Testis (tissue), 5 donors: ENCODE data around the gene CASP14. TPM values are rescaled to one million over a fixed set of nuclear protein-coding genes. Genes with fewer than 3 reads are reported as not detected.
A peak's percentile ranks its signal among the peaks of the same experiment; 100 is the strongest.

ENCODE experiments used
- DNase-seq: peaks from one replicate; pipeline ENCODE4 v3.0.0-alpha.2; 2019
- H3K27ac ChIP-seq, 2 donors: fragments of 200-600 bp; sonication (generic); one replicate each; pipeline ENCODE4 v1.5.1; 2019
- H3K27me3 ChIP-seq: fragments of 200-600 bp; sonication (generic); one replicate; pipeline ENCODE4 v1.5.1; 2019
- H3K36me3 ChIP-seq: fragments of 200-600 bp; sonication (generic); one replicate; pipeline ENCODE4 v1.5.1; 2017; ENCODE audit warnings: low read depth; ENCODE audit errors: missing control alignments
- H3K4me1 ChIP-seq: fragments of 200-600 bp; sonication (generic); one replicate; pipeline ENCODE4 v1.5.1; 2019
- H3K4me3 ChIP-seq, 2 donors: fragments of 200-600 bp; sonication (generic); one replicate each; pipeline ENCODE4 v1.5.1; 2017 to 2019
- H3K9me3 ChIP-seq: fragments of 200-600 bp; sonication (generic); one replicate; pipeline ENCODE4 v1.5.1; 2017
- POLR2A ChIP-seq: fragments of 450-650 bp; IDR thresholded peaks from one replicate; pipeline ENCODE4 v1.6.1; 2017; ENCODE audit warnings: antibody characterized with exemption, mild to moderate bottlenecking, moderate library complexity
- WGBS, 2 donors: methylation state at CpG; one replicate each; pipeline ENCODE4 v1.1.5; 2018; 5-methylcytosine and 5-hydroxymethylcytosine counted together
- intact Hi-C: fragments of 100-400 bp; cut with DNase I; formaldehyde crosslinking; loops from one replicate; pipeline ENCODE4 v1.15.1; 2023; ENCODE audit warnings: low total_unique reads
- long read RNA-seq, 2 donors: transcript quantifications; one replicate each; lab custom pipeline, GENCODE V29; 2026
- polyA plus RNA-seq: library from polyadenylated mRNA; stranded (reverse); fragments of 350-450 nt; fragmentation: Illumina TruSeq; extraction: RNeasy Lipid Tissue Mini Kit (QIAGEN cat#74804); gene quantifications from one replicate; pipeline ENCODE4 v1.2.3, GENCODE V29; 2014; ENCODE audit warnings: low read depth, low replicate concordance; ENCODE audit not compliant: insufficient read depth
- total RNA-seq, 2 donors: library from RNA; depleted of rRNA; stranded (reverse); fragments of >200 nt; gene quantifications; one replicate each; pipeline ENCODE4 v1.2.3, GENCODE V29; 2016
- TF ChIP-seq, protein P1 (sequence below), 3 experiments: fragments of 450-650 bp in 2 of 3; fragments of 200-600 bp in 1 of 3; sonication (generic) in 1 of 3; IDR thresholded peaks; one replicate each; pipeline ENCODE4 v1.5.1; 2016 to 2019; ENCODE audit warnings: antibody characterized with exemption in 3 of 3, mild to moderate bottlenecking in 2 of 3, moderate library complexity in 1 of 3

CASP14 gene, protein sequence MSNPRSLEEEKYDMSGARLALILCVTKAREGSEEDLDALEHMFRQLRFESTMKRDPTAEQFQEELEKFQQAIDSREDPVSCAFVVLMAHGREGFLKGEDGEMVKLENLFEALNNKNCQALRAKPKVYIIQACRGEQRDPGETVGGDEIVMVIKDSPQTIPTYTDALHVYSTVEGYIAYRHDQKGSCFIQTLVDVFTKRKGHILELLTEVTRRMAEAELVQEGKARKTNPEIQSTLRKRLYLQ
- under 1 TPM; 0.12 to 0.16 TPM for total RNA-seq
- polyA plus RNA-seq = 0.21 TPM
- long read RNA-seq, donor 1 = 0 reads
- long read RNA-seq, donor 2 = 0 reads

DNA sequence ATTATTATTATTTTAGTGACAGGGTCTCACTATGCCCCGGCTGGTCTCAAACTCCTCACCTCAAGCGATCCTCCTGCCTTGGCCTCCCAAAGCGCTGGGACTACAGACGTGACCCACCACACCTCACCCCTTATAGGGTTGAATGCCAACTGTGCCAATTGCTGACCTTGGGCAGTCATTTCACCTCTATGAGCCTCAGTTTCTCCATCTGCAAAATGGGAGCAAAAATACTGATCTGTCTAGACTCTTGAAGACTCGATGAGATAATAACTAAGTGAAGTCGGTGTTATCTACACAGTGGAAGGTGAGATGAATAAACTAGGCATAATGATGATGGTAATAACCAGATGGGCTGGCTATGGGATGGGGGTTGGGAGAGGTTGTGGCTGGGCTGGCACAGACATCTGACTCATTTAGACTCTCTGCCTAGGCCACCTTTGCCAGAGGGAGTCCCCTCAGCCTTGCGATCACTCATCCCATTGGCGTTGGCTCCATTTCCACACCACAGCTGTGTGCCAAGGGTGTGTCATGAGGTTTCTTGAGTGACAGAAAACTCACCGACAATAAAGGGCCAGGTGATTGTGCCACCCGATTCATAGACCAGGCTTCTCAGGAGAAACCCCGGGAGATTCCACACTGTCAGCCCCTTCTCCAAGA lies at the start of gene CASP14:
Gene CASP14 (plus strand): TSS at position 596 of the 657 bp plus-strand sequence. CDS start 2,772 bp downstream, outside the sequence.
- whole genome bisulfite sequencing, 2 donors = 92 to 93% methylated on average over 10 to 11 of the region's 11 CpGs
- TF ChIP-seq, protein P1, sequence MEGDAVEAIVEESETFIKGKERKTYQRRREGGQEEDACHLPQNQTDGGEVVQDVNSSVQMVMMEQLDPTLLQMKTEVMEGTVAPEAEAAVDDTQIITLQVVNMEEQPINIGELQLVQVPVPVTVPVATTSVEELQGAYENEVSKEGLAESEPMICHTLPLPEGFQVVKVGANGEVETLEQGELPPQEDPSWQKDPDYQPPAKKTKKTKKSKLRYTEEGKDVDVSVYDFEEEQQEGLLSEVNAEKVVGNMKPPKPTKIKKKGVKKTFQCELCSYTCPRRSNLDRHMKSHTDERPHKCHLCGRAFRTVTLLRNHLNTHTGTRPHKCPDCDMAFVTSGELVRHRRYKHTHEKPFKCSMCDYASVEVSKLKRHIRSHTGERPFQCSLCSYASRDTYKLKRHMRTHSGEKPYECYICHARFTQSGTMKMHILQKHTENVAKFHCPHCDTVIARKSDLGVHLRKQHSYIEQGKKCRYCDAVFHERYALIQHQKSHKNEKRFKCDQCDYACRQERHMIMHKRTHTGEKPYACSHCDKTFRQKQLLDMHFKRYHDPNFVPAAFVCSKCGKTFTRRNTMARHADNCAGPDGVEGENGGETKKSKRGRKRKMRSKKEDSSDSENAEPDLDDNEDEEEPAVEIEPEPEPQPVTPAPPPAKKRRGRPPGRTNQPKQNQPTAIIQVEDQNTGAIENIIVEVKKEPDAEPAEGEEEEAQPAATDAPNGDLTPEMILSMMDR (IDR thresholded peaks at IDR 0.05) = no peak
- no peak for TF ChIP-seq POLR2A
- Histone ChIP-seq H3K4me1 (no peaks in the 10 kb centered on the region), H3K4me3 (no peak within 1 kb of the TSS), H3K9me3 (no peaks in the 10 kb centered on the region), H3K27me3 (no peaks in the 10 kb centered on the region), H3K27ac (no peak within 1 kb of the TSS), H3K36me3 (no peaks in the 10 kb centered on the region)
- intact Hi-C loops = no loop called here
- DNase-seq = no peak

DNA sequence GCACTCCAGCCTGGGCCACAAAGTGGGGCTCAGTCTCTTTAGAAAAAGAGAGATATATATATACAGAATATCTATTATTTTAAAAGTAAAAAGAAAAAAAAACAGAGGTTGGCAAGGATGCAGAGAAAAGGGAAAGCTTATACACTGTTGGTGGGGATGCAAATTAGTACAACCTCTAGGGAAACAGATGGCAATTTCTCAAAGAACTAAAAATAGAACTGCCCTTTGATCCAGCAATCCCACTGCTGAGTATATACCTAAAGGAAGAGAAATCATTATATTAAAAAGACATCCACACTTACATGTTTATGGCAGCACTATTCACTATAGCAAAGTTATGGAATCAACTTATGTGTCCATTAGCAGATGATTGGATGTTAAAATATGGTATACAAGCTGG lies 41.0 kb upstream of the CASP14 start:
- intact Hi-C loops = no loop called here
- DNase-seq = no peak
- H3K4me3 ChIP-seq = no peak overlapping the region
- H3K27ac ChIP-seq = no peak overlapping the region
- H3K36me3 ChIP-seq = no peaks in the 10 kb centered on the region
- no peaks in the 10 kb centered on the region for H3K9me3 ChIP-seq
- H3K4me1 ChIP-seq = no peaks in the 10 kb centered on the region
- H3K27me3 ChIP-seq = no peaks in the 10 kb centered on the region
- TF ChIP-seq, protein P1 (IDR thresholded peaks at IDR 0.05) = no peak
- TF ChIP-seq POLR2A = no peak

DNA sequence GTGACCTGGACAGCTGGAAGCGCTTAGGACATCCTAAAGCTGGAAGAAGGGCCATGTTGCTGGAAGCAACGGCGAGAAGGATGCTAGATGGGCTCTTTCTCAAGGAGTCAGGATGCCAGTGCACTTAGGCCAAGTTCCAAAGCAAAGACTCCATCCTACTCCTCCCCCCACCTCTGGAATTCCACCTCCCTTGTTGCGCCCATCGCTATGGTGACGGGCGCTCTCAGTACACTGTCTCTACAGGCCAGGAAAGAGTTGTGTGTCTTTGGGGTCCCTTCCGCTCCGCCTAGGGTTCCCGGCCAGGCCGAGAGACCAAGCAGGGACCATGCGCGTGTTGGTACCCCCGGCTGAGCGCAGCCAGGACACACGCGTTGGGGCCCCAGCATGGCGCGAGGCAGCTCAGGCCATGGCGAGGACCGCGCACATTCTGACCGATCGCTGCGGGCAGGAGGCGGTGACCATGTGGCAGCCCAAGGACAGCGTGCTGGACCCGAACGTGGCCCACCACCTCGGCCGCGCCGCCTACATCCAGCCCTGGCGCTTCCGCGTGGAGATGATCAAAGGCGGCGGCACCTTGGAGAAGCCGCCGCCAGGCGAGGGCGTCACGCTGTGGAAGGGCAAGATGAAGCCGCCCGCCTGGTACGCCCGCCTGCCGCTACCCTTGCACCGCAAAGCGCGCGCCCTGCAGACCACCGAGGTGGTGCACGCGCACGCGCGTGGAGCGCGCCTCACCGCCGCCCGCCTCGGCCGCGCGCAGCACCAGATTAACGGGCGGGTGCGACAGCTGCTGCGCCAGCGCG lies 38.6 kb upstream of the CASP14 start:
- Histone ChIP-seq H3K4me3 (peak overlapping the region; percentile 34 to 48), H3K9me3 (no peaks in the 10 kb centered on the region), H3K27me3 (no peaks in the 10 kb centered on the region), H3K36me3 (no peaks in the 10 kb centered on the region), H3K27ac (no peak overlapping the region), H3K4me1 (no peaks in the 10 kb centered on the region)
- TF ChIP-seq POLR2A = no peak
- TF ChIP-seq, protein P1 (IDR thresholded peaks at IDR 0.05) = no peak
- peak; percentile 39 for DNase-seq
- intact Hi-C loops = no loop called here
- 2 to 5% methylated on average over 8 to 67 of the region's 73 CpGs for WGBS, 2 donors

DNA sequence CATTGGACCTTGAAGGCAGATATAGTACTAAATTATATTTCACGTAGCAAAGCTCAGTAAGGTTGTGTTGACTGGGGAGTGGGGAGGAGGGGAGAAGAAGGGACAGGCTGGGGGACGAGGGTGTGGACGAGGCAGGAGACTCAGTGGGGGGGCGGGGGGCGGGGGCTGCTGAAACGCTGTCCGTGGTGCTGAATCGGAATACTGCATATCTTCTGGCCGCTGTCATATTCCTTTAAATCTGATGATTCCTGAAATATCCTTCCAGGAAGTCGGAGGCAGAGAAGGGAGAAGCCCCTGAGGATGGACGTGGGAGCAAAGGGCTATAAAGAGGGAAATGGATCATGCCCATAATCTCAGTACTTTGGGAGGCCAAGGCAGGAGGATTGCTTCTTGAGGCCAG lies 34.7 kb upstream of the CASP14 start:
- Histone ChIP-seq H3K27ac (no peak overlapping the region), H3K9me3 (no peaks in the 10 kb centered on the region), H3K4me1 (no peaks in the 10 kb centered on the region), H3K4me3 (no peak overlapping the region), H3K27me3 (no peaks in the 10 kb centered on the region), H3K36me3 (no peaks in the 10 kb centered on the region)
- 5 to 8% methylated on average over 11 of the region's 11 CpGs for WGBS, 2 donors
- DNase-seq = no peak
- intact Hi-C loops = no loop called here
- TF ChIP-seq, protein P1 (IDR thresholded peaks at IDR 0.05) = no peak
- no peak for TF ChIP-seq POLR2A
